GM18873 (cell line): ENCODE data around the gene GLIS1.

Source experiments
- ATAC-seq: cut with Tn5 transposase; IDR thresholded peaks from one replicate; pipeline ENCODE4 v1.9.1; 2021; ENCODE audit warnings: mild to moderate bottlenecking, moderate library complexity, moderate number of reproducible peaks; ENCODE audit not compliant: unreplicated experiment, low FRiP score

GLIS1 gene

GRCh38 chr1:53575141-53575954 is 163.6 kb downstream of the GLIS1 start:
- ATAC-seq = no peak

DNA sequence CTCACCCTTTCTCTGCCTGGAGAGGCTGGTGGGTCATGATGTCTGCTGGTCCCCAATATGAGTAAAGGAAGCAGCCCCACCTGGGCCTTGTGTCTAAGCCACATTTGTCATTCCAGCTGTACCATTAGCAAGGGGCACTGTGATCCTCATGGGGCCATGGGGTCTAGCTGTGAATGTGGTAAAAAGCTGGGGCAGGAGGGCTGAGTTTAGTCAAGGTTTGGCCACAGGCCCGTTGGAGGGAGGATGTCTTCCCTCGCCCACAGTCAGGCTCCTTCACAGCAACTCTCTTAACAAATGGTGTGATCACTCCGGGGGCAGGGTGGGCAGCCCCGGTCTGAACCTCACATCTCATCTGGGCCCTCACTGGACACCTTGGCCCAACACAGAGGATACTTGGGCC is 164.3 kb downstream of the GLIS1 start:
- ATAC-seq = no peak

DNA sequence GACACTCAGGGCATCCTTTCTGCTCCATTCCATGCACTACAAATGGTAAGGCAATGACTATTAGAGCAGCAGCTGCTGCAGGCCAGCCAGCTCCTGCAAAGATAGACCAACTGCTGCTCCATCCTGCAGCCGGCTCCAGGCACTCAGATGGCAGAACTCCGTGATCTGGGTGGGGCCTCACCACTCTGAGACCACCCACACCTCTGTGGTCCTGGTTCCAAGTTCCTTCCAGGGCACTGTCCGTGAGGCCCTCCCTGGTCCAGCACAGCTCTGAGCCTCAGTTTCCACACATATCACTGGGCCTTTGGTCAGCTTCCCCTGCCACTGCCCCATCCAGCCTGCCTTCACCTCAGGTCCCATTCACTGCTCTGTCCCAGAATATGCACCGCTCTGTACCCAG is 165.0 kb downstream of the GLIS1 start:
- ATAC-seq = no peak

DNA sequence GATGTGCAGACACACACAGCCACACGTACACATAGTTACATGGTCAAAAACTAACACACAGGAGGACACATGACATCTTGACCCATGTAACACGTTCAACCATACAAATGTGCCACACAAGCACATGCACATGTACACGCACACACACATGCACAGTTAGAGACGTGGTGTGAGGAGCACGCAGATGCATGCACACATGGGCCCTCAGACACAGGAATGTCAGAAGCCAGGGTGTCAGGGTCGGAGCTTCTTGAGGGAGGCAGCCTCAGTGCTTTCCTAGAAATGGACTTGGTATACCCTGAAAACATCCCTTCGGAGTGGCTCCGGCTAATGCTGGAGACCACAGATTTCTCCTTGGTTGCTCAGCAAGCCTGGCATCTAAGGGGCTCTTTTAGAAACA is 165.4 kb downstream of the GLIS1 start:
- ATAC-seq = no peak

- ATAC-seq = no peak
Observed at GRCh38 chr1:53572815-53573173, 166.2 kb downstream of the GLIS1 start.

DNA sequence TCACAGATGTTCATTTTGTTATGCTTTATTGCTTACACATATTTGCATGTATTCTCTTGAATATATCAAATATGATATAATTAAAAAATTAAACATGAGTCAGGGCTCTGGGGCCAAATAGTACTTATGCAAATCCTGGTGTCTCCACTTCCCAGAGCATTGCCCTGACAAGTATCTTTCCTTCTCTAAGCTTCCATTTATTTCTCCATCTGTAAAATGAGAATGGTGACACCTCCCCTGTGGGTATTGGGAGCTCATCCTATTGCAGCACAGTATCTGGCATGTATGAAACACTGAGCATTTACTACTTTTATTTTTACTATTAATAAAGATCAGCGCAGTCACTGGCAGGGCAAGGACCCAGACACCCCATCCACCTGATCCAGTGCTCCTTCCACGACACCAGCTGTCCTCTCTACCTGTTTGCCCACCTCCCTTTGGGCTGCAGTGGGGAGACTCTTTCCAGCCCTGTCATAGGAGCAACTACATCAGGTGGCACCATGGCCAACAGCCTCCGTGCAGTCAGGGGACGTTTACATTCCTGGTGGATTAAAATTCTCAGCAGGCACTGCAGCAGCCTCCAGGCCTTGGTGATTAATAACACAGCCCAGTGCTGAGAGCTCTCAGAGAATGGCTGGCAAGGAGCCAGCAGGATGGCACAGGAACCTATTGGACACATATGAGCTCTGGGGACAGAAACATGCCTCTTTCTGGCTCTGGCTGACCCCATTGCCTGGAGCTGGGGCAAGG is 166.7 kb downstream of the GLIS1 start:
- ATAC-seq = no peak

GRCh38 chr1:53568540-53568939 is 170.4 kb downstream of the GLIS1 start:
- no peak for ATAC-seq

DNA sequence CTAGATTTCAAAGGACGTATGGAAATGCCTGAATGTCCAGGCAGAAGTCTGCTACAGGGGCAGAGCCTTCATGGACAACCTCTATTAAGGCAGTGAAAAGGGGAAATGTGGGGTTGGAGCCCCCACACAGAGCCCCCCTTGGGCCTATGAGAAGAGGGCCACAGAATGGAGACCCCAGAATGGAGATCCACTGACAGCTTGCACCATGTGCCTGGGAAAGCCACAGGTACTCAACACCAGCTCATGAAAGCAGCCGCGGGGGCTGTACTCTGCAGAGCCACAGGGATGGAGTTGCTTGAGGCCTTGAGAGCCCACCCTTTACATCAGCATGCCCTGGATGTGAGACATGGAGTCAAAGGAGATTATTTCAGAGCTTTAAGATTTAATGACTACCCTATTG is 171.1 kb downstream of the GLIS1 start:
- no peak for ATAC-seq

DNA sequence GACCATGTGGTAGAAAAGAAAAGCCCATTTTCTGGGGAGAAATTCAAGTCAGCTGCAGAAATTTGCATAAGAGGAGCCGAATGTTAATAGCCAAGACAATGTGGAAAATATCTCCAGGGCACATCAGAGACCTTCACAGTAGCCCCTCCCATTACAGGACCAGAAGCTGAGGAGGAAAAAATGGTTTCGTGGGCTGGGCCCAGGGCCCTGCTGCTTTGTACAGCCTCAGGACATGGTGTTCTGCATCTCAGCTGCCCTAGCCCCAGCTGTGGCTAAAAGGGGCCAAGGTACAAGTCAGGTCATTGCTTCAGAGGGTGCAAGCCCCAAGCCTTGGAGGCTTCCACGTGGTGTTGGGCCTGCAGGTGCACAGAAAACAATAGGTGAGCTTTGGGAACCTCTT is 171.5 kb downstream of the GLIS1 start:
- ATAC-seq = no peak

DNA sequence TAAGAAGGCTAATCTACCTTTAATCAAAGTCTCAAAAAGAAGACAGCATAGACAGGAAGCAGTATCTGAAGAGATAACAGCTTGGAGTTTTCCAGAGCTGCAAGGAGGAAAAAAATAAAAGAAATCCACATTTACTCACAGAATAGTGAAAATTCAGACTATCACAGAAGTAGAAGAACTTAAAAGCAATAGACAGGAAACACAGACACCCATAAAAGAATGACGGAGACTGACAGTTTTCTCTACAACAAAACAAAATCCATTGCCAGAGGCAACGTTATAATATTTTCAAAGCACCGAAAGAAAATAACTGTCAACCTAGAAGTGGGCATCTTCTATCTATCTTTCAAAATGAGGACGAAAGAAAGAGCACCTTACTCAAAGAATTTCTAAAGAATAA is 175.4 kb downstream of the GLIS1 start:
- ATAC-seq = no peak

DNA sequence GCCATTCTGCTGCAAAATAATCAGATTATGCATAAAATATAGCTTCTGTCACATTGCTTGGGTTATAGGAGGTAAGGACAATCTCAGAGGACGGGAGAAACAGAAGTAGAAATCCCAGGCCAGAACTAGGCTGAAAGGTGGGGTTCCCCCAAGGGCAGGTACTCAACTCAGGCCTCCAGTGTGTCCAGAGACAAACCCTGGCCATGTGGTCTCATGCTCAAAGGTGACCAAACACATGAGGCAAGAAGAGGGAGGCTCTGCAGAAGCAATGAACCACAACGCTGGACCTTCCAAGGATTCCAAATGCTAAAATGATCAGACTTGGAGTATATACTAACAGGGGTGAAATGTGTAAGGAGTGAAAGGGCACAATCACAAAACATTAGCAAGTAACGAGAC is 176.0 kb downstream of the GLIS1 start:
- ATAC-seq = no peak

- ATAC-seq = no peak
Observed at GRCh38 chr1:53562291-53562980, 176.5 kb downstream of the GLIS1 start.

- no peak for ATAC-seq
Observed at GRCh38 chr1:53561503-53562105, 177.4 kb downstream of the GLIS1 start.

DNA sequence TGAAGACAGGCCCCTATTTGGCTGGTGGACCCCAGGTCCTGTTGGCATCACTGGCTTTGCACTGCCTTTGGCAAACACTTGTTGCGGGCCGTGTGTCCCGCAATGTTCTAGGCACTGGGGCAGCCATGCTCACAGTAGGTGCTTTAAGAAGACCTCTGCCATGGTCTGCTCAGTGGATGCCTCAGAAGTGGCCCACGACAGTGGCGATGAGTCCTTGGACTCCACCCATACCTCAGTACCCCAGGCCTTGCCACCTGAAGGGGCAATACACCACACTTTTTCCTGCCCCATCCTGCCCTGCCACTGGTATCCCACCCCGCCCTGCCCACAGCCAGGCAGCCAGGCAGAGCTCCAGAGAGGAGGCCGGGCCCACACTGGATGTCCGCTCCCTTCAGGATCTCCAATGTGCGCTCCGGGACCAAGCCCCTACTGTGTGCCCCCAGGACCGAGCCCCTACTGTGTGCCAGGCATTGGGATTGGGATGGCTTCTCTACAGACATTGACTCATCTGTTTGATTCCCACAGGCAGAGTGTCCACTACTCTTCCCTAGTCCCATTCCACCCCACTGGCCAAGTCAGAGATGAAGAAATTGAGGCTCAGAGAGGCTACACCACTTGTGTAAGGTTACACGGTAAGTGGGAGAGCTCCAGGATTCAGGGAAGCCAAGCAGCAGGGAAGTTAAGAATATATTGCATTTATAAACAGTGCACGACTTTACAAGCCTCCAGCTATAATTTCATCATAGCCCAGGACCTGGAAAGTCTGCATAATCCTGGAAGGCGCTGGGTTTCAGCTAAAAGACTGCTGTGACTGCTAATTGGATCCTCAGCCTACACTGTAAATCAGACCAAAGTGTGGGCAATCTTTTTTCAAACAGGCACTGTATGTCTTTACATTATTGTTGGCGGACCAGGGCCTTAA is 178.1 kb downstream of the GLIS1 start:
- ATAC-seq = no peak

GRCh38 chr1:53559854-53560580 is 178.9 kb downstream of the GLIS1 start:
- no peak for ATAC-seq

GRCh38 chr1:53559391-53559815 is 179.6 kb downstream of the GLIS1 start:
- no peak for ATAC-seq

DNA sequence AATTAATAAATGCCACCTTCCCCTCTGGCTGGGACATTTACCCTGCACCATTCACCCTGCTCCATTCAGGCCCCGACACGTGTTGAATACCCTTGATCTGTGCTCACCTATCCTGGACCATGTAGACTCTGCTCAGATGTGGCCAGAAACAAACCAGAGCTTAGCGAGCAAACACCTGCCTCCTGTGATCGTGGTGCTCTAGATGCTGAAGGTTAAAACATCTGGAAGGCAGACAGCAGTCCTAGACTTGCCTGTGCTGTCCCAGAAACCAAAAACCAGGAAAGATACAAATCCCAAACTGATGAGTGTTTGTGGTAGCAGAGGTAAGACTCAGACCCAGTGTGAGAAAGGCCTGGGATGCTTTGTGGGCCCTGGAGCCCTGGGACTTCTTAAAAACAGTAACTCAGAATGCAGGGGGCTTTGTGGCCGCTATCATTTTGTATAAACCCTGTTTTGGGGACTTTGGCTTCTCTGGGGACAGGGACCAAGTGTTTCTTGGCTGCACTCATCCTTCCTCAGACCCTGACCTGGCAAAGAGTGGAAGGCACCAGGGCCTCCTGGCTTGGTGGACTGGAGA is 180.1 kb downstream of the GLIS1 start:
- no peak for ATAC-seq

DNA sequence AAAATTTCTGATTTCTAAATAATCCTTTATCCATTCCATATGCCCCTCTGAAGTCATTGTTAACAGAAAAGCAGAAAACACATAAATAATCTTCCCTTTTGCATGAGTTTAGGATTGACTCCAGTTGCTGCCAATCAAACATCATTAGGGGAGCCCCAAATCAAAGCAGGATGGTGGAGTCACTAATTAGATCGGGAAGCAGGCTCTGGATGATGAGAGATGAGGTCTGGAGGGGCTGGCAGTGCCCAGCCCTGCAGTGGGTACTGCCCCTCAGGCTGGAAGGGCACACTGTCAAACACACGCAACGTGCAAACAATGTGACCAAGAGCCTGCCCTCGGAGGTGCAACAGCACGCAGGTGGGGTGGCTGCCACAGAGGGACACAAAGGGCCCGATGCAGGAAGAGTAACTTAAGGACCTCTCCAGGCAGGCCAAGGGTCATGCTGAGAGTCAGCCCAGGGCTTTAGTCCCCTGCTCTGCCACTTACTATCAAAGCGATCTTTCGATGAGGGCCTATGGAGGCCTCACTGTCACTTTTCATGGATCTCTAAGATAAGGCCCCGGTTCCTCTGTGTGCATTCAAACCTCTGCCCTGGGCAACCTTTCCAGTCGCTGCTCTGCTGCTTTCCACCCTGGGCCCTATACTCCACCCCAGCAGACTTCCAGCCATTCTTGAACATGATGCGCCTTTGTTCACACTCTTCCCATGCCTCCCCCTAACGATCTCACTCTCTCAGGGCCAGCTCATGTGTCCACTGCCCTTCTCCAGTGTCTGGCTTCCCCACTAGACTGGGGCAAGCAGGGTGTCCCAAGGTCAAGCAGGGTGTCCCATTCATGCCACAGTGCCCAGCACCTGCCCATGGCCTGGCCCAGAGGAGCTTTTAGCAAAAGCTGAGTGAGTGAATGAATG is 180.9 kb downstream of the GLIS1 start:
- ATAC-seq = no peak
